C4-2B (cell line): ENCODE data around the gene PLXNA2.

Experiments
- H3K27ac ChIP-seq: fragments of 450-650 bp; 2 replicates; pipeline ENCODE4 v1.5.1; 2017
- CTCF ChIP-seq: fragments of 450-650 bp; conservative IDR thresholded peaks from 2 replicates; pipeline ENCODE4 v1.5.1; 2017; ENCODE audit warnings: mild to moderate bottlenecking
- ZFX ChIP-seq: fragments of 450-650 bp; IDR thresholded peaks from 2 replicates; pipeline ENCODE4 v1.6.1; 2017

The PLXNA2 gene

GRCh38 chr1:208108646-208109330, 135.4 kb downstream of the PLXNA2 start:
- H3K27ac ChIP-seq: no peak overlapping the region
- TF ChIP-seq CTCF (no peak), ZFX (no peak)

- H3K27ac ChIP-seq: no peak overlapping the region
- TF ChIP-seq ZFX (no peak), CTCF (no peak)
These were observed 136.0 kb downstream of the PLXNA2 start for GRCh38 chr1:208108213-208108608.

GRCh38 chr1:208107425-208108212, 136.6 kb downstream of the PLXNA2 start:
- TF ChIP-seq CTCF (no peak), ZFX (no peak)
- H3K27ac ChIP-seq: no peak overlapping the region

- TF ChIP-seq CTCF (no peak), ZFX (no peak)
- no peak overlapping the region for H3K27ac ChIP-seq
These were observed 138.0 kb downstream of the PLXNA2 start for GRCh38 chr1:208106218-208106617.

- no peak overlapping the region for H3K27ac ChIP-seq
- no peak for TF ChIP-seq CTCF
- no peak for TF ChIP-seq ZFX
These were observed 138.4 kb downstream of the PLXNA2 start for GRCh38 chr1:208105756-208106155.

GRCh38 chr1:208103597-208104513, 140.3 kb downstream of the PLXNA2 start:
- TF ChIP-seq ZFX: no peak
- no peak for TF ChIP-seq CTCF
- no peak overlapping the region for H3K27ac ChIP-seq
